Stimulated activated memory B cell treated with anti-CD40 and anti-IgM and Interleukin-4, amounts not matched to agents 10 μg/mL and 1 μg/mL and 100 μg/mL, for 72 hours (primary cell): ENCODE measurements around the gene PPP1R3D.

ENCODE experiments used
- ATAC-seq: fragments of 150-1000 bp; cut with Tn5 transposase; 2 replicates; pipeline ENCODE4 v1.10.0; 2021
- H3K27ac Mint-ChIP-seq: one replicate; pipeline ENCODE4 v1.8.0; 2022; ENCODE audit warnings: mild to moderate bottlenecking, mixed read lengths
- H3K27me3 Mint-ChIP-seq: one replicate; pipeline ENCODE4 v1.8.0; 2022; ENCODE audit warnings: mixed read lengths
- H3K36me3 Mint-ChIP-seq: one replicate; pipeline ENCODE4 v1.8.0; 2022; ENCODE audit warnings: mixed read lengths
- H3K4me1 Mint-ChIP-seq: one replicate; pipeline ENCODE4 v1.8.0; 2022; ENCODE audit warnings: mixed read lengths
- H3K4me3 Mint-ChIP-seq: one replicate; pipeline ENCODE4 v1.8.0; 2022; ENCODE audit warnings: mild to moderate bottlenecking, moderate library complexity, mixed read lengths
- H3K9me3 Mint-ChIP-seq: one replicate; pipeline ENCODE4 v1.8.0; 2022; ENCODE audit warnings: mixed read lengths

The PPP1R3D gene, protein sequence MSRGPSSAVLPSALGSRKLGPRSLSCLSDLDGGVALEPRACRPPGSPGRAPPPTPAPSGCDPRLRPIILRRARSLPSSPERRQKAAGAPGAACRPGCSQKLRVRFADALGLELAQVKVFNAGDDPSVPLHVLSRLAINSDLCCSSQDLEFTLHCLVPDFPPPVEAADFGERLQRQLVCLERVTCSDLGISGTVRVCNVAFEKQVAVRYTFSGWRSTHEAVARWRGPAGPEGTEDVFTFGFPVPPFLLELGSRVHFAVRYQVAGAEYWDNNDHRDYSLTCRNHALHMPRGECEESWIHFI

DNA sequence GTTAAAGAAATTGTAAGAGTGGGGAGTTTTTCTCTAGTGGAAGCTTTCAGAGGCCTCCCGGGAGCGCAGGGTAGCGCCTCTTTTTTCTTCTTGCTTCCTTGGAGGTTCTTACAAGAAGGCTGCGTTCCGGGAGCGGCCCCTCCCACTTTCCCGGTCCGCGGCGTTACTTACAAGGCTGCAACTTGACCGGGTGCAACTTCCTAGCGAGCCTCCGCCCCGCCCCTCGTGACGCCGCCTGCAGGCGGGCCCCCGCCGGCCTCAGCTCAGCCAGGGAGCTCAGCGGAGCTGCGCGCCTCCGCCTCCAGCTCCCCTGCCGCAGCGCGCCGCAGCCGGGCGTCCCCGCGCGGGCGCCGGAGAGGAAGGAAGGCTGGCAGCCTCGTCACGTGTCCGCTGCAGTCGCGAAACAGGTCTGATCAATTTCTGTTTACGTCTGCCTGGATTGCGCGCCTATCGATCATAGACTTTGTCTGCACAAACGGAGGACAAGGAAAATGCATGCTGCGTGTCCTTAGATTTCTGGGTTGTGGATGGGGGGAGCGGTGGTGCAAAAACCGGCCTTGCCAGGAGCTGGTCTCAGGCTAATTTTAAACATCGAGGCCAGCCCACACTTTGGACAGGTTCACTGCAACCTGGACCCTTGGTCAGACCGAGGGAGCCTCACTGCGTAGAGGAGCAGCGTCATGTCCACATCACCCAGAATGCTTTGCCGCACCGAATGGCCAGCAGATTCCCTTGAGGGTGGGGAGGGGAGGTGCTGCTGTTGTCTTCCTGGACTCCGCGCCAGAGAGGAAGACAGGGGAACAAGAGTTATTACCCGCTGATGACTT, at the start of gene PPP1R3D, which contains the start of gene FAM217B:
TSS of gene PPP1R3D (minus strand) at position 177 of the 827 bp plus-strand sequence. CDS start 374 bp downstream, outside the sequence.
TSS of gene FAM217B (plus strand) at position 261 of the 827 bp plus-strand sequence. CDS start 3,555 bp downstream, outside the sequence.
- peak; percentile 98 for ATAC-seq
- no peaks in the 10 kb centered on the region for H3K27me3 Mint-ChIP-seq
- peaks cover 17% of the 10 kb centered on the region for H3K36me3 Mint-ChIP-seq
- H3K27ac Mint-ChIP-seq, result peak within 1 kb of the TSS; percentile 98
- no peaks in the 10 kb centered on the region for H3K9me3 Mint-ChIP-seq
- peaks cover 21% of the 10 kb centered on the region for H3K4me1 Mint-ChIP-seq
- H3K4me3 Mint-ChIP-seq, result peak within 1 kb of the TSS; percentile 96

DNA sequence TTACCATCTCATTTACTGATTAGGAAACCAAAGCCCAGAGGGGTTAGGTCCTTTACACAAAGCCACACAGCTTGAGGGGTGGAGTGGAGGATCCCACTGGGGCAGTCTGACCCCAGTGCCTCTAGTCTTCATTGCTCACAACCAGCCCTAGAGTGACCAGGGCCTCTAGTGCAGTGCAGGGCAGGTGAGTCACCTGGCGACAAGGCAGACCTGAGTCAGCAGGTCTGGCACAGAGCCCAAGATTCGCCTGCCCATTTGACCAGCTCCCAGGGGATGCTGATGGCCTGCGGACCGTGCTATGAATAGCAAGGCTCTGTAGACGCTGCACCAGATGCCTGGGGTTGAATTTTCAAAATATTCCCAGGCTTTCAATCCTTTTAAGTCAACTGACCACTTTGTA, 48.0 kb upstream of the PPP1R3D start:
- no peak overlapping the region for H3K27ac Mint-ChIP-seq

DNA sequence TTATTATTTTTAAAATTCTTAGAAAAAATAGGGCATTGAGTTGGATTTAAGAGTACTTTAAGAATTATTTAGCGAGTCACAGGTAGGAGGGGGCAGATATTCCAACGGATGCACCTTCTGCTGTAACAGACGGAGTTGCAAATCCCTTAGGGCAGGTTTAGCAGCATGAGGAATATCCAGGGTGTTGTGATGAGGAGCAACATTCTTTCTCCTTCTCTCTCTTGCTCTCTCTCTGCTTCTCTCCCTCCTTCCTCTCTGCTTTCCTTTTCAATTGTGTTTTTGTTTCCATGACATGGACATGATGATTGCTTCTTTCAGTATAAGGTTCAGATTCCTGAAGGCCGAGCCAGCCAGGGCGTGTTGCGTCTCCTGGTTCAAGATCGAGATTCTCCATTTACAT, 47.0 kb upstream of the PPP1R3D start:
- Mint-ChIP-seq H3K4me3 (no peak overlapping the region), H3K27ac (no peak overlapping the region), H3K9me3 (peaks cover 4% of the 10 kb centered on the region), H3K4me1 (peaks cover 11% of the 10 kb centered on the region), H3K36me3 (peaks cover 24% of the 10 kb centered on the region), H3K27me3 (no peaks in the 10 kb centered on the region)
- no peak for ATAC-seq

More for the DNA sequence above, 48.0 kb upstream of the PPP1R3D start:
- no peak for ATAC-seq
- H3K4me3 Mint-ChIP-seq, result no peak overlapping the region
- H3K36me3 Mint-ChIP-seq, result peaks cover 21% of the 10 kb centered on the region
- H3K4me1 Mint-ChIP-seq, result peaks cover 11% of the 10 kb centered on the region
- H3K9me3 Mint-ChIP-seq, result peaks cover 3% of the 10 kb centered on the region
- no peaks in the 10 kb centered on the region for H3K27me3 Mint-ChIP-seq

DNA sequence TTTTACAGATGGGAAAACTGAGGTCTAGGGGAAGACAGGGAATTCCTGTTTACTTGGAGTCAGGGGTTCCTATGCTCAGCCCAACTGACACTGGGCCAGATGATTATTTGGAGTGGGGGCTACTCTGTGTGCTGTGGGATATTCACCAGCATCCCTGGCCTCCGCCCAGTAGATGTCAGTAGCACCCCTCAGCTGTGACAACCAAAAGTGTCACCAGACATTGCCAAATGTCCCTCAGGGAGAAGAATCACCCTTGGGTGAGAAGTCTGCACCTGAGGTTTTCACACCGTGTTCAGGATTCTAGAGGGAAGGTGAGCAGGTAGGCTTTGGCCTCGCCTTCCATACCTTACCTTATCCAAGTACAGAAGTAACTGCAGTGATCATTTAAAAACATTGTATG, 45.8 kb upstream of the PPP1R3D start:
- Mint-ChIP-seq H3K9me3 (peaks cover 6% of the 10 kb centered on the region), H3K27ac (no peak overlapping the region), H3K36me3 (peaks cover 28% of the 10 kb centered on the region), H3K4me3 (no peak overlapping the region), H3K27me3 (no peaks in the 10 kb centered on the region), H3K4me1 (peaks cover 11% of the 10 kb centered on the region)
- no peak for ATAC-seq

DNA sequence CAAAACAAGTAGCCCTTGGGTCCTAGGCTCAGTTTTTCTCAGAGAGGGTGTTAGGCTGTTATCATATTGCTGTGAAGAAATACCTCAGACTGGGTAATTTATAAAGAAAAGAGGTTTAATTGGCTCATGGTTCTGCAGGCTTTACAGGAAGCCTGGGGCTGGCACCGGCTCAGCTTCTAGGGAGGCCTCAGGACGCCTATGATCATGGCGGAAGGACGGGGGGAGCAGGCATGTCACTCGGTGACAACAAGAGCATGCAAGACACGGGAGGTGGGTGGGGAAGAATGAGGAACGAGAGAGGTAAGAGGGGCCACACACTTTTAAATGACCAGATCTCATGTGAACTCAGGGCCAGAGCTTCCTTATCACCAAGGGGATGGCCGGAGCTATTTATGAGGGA, 45.1 kb upstream of the PPP1R3D start:
- H3K27ac Mint-ChIP-seq, result no peak overlapping the region
- H3K9me3 Mint-ChIP-seq, result peaks cover 6% of the 10 kb centered on the region
- peaks cover 34% of the 10 kb centered on the region for H3K36me3 Mint-ChIP-seq
- no peaks in the 10 kb centered on the region for H3K27me3 Mint-ChIP-seq
- ATAC-seq, result no peak
- peaks cover 11% of the 10 kb centered on the region for H3K4me1 Mint-ChIP-seq
- no peak overlapping the region for H3K4me3 Mint-ChIP-seq

DNA sequence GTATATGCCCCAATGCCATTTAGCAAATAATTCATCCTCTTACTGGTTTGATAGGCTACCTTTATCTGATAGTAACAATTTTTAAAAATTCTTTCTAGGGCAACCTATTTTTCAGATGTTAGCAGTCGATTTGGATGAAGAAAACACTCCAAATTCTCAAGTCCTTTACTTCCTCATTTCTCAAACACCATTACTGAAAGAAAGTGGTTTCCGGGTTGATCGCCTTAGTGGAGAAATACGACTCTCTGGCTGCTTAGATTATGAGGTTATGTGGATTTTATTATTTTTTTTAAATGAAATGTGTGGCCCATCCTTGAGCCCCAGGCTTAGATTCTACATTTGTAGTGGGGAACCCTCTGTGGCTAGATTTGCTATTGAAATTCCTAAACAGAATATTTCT, 44.4 kb upstream of the PPP1R3D start:
- ATAC-seq, result no peak
- Mint-ChIP-seq H3K9me3 (peaks cover 6% of the 10 kb centered on the region), H3K36me3 (peaks cover 27% of the 10 kb centered on the region), H3K27ac (no peak overlapping the region), H3K4me1 (peaks cover 11% of the 10 kb centered on the region), H3K27me3 (no peaks in the 10 kb centered on the region), H3K4me3 (no peak overlapping the region)

DNA sequence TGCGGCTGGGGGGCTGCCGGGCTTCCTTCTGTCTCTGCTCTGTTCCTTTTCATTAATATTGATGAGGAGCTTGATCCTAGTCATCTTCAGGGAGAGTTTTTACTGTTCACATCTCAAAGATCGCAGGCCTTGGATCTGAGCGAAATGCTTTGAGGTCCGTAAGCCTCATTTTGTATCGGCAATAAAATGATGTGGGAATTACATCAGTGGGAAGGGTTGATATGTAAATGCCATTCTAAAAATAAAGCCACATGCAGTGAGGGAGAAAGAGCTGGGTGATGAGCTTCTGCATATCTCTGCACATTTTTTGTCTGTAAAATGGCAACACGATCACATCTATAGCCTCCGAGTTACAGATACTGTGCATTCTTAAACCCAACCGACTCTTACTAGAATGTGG, 43.0 kb upstream of the PPP1R3D start:
- peaks cover 6% of the 10 kb centered on the region for H3K9me3 Mint-ChIP-seq
- no peak overlapping the region for H3K27ac Mint-ChIP-seq
- H3K4me1 Mint-ChIP-seq, result peaks cover 11% of the 10 kb centered on the region
- ATAC-seq, result no peak
- H3K36me3 Mint-ChIP-seq, result peaks cover 22% of the 10 kb centered on the region
- no peak overlapping the region for H3K4me3 Mint-ChIP-seq
- no peaks in the 10 kb centered on the region for H3K27me3 Mint-ChIP-seq

DNA sequence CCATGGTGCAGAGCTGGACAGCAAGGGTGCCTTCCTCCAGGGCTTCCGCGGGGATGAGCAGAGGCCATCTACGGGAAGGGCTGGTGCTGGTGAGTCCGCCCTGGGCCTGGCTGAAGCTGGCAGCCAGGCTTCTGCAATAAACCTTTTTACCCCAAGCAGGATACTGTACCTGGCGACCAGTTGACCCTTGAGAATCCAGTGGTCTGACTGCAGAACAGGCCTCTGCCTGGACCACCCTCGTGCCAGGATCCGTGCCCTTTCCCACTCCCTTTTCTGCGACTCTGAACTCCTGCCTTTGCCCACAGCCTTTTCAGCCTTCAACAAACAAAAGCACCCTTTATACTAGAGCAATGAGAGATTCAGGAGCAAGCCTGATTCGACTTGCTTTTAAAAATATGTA, 37.0 kb upstream of the PPP1R3D start:
- peaks cover 16% of the 10 kb centered on the region for H3K36me3 Mint-ChIP-seq
- no peak overlapping the region for H3K27ac Mint-ChIP-seq
- H3K27me3 Mint-ChIP-seq, result no peaks in the 10 kb centered on the region
- no peak for ATAC-seq
- no peak overlapping the region for H3K4me3 Mint-ChIP-seq
- peaks cover 6% of the 10 kb centered on the region for H3K9me3 Mint-ChIP-seq
- H3K4me1 Mint-ChIP-seq, result no peaks in the 10 kb centered on the region

DNA sequence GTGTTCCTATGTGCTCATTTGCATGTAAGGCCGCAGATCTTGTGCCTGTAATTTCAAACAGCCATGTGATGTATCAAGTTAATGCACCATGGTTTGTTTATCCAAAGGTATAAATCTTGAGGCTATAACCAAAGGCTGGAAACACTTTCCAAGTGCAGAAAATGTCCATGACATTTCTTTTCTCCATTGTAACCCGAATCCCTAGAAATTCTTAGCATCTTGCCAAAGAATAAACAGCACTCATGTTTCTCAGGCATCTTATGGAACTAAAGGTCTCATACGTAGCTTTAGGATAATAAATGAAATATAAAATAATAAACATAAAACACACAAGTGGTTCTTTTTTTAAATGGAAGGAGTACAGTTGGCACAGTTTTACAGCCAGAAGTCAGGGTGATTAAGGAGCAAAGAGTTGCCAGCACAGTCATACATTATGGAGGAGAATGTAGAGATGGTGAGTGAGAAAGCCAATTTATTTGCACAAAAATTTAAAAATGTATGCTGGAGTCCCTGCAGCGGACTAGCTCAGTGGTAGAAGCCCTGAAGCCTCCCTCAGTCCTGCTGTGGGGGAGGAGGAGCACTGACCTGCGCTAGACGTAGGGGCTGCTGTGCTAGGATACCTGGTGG, 36.2 kb upstream of the PPP1R3D start:
- no peak for ATAC-seq
- peaks cover 5% of the 10 kb centered on the region for H3K9me3 Mint-ChIP-seq
- peaks cover 13% of the 10 kb centered on the region for H3K36me3 Mint-ChIP-seq
- no peaks in the 10 kb centered on the region for H3K27me3 Mint-ChIP-seq
- no peaks in the 10 kb centered on the region for H3K4me1 Mint-ChIP-seq
- H3K27ac Mint-ChIP-seq, result no peak overlapping the region
- H3K4me3 Mint-ChIP-seq, result no peak overlapping the region

DNA sequence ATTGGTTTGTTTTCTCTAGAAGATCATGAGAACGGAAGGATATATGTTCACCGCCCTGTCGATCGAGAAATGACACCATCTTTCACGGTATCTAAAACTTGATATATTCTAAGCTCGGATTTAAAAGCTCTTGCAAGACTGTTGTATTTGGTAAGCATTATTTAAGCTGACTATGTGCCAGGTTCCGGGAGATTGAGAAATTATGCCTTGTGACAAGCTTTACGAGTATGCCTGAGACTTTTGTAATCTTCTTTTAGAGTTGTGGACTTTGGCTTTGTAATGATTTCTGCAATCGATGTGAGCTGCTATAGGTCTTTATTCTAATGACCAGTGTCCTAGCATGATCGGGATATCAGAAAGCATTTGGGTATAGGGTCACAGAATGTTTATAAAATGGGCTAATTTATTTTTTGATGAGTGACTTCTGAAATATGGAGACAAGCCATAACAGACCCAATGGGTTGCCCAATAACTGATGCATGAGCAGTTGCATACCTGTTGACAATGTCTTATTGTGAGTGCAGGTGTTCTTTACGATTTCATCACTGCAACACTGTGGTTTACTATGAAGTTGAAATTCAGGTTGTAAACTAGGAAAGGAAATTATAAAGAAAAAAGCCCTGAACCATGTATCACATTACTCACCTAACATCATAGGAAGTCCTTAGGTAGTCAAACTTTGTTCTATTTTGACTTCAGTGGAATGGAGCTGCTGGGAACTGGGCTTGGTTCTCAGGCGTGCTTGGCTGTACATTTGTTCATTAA, 32.1 kb upstream of the PPP1R3D start:
- H3K27me3 Mint-ChIP-seq, result no peaks in the 10 kb centered on the region
- peaks cover 7% of the 10 kb centered on the region for H3K36me3 Mint-ChIP-seq
- no peak overlapping the region for H3K4me3 Mint-ChIP-seq
- H3K9me3 Mint-ChIP-seq, result peaks cover 5% of the 10 kb centered on the region
- no peaks in the 10 kb centered on the region for H3K4me1 Mint-ChIP-seq
- no peak for ATAC-seq
- H3K27ac Mint-ChIP-seq, result no peak overlapping the region

DNA sequence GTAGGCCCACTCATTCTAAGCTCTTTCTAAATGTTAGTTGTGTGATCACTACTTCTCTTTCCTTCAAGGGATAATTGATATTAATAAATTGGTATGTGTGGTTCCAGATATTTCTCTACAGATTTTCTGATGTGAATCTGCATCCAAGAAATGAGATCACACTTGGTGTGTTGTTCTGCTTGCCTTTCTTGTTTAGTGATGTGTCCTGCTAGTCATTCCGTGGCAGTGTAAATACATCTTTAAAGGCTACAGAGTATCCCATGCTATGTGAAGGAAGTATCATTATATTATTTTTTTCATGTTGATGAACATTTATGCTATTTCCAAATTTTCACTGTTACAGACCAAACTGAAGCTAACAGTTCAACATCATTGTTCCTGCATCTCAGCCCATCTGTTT, 31.3 kb upstream of the PPP1R3D start:
- Mint-ChIP-seq H3K9me3 (peaks cover 5% of the 10 kb centered on the region), H3K27me3 (no peaks in the 10 kb centered on the region), H3K27ac (no peak overlapping the region), H3K36me3 (peaks cover 7% of the 10 kb centered on the region), H3K4me3 (no peak overlapping the region), H3K4me1 (no peaks in the 10 kb centered on the region)
- no peak for ATAC-seq

DNA sequence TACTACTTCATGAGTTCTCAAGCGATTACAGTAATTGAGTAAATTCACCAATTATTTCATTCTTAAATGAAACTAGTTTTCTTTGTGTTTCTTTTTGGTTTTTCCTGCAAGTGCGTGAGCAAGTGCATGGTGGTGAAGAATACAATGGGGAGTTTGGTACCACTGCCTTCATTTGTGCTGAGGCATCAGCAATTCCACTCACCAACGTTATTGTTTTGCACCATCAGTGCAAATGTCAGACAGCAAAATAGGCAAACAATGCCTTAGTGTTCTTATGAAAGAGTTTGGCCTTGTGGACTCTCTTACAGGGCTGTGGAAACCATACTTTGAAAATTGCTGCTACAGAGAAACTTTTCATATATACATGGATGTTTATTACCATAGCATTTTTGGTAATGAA, 26.3 kb upstream of the PPP1R3D start:
- Mint-ChIP-seq H3K36me3 (no peaks in the 10 kb centered on the region), H3K4me1 (no peaks in the 10 kb centered on the region), H3K9me3 (no peaks in the 10 kb centered on the region), H3K27ac (no peak overlapping the region), H3K4me3 (no peak overlapping the region), H3K27me3 (no peaks in the 10 kb centered on the region)
- ATAC-seq, result no peak

DNA sequence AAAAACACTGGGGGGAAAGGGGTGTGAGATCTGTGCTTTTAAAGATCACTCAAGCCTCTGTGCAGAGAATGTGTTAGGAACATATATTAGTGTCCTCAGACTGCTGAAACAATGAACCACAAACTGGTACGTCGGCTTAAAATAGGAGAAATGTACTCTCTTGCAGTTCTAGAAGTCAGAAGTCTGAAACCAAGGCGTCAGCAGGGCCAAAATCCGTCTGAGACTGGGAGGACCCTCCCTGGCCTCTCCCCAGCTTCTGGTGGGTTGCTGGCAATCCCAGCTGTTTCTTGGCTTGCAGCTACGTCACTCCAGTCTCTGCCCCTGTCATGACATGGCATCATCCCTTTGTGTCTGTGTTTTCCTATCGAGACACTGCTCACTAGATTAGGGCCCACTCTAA, 22.1 kb upstream of the PPP1R3D start:
- no peak overlapping the region for H3K4me3 Mint-ChIP-seq
- no peaks in the 10 kb centered on the region for H3K4me1 Mint-ChIP-seq

DNA sequence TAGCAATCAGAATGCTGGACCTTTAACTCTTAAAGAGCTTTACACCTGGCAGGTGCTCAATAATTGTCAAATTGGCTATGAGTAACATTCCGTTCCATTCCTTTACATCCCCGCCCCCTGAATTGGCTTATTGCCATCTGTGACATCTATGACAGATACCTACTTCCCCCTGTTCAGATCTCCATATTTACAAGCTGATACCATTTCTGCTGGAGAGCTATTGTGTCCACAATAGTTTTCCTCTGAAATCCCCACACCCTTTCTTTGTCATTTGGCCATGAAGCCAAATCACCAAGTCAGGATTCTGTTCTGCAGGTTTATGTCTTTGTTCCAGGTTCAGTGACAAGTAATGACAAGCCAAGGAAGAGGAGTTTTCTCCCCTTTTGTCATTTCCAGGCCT, 21.3 kb upstream of the PPP1R3D start:
- H3K36me3 Mint-ChIP-seq, result no peaks in the 10 kb centered on the region
- H3K4me3 Mint-ChIP-seq, result no peak overlapping the region
- no peaks in the 10 kb centered on the region for H3K4me1 Mint-ChIP-seq
- no peaks in the 10 kb centered on the region for H3K9me3 Mint-ChIP-seq
- no peak overlapping the region for H3K27ac Mint-ChIP-seq
- ATAC-seq, result no peak
- no peaks in the 10 kb centered on the region for H3K27me3 Mint-ChIP-seq

More for the DNA sequence above, 22.1 kb upstream of the PPP1R3D start:
- Mint-ChIP-seq H3K9me3 (no peaks in the 10 kb centered on the region), H3K27ac (no peak overlapping the region), H3K36me3 (no peaks in the 10 kb centered on the region), H3K27me3 (no peaks in the 10 kb centered on the region)
- no peak for ATAC-seq

DNA sequence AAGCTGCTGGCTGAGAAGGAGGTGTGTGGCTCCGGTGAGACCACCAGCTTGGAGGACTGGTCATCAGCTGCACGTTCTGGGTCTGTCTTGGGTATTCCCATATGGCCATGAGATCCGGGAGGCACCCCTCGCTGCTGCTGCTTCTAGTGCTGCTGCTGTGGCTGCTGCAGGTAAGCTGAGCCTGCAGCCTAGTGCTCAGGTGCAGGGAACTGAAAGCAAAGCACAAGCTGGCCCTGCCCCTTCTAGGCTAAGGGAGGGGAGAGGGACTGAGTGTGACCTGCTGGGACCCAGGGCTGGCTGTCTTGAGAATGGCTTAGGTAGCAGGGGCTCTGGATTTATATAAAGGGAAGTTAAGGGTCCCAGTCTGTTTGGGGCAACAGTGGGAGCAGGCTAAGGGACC, 18.5 kb upstream of the PPP1R3D start:
- Mint-ChIP-seq H3K36me3 (no peaks in the 10 kb centered on the region), H3K9me3 (no peaks in the 10 kb centered on the region), H3K4me3 (no peak overlapping the region), H3K27me3 (no peaks in the 10 kb centered on the region), H3K27ac (no peak overlapping the region), H3K4me1 (no peaks in the 10 kb centered on the region)
- no peak for ATAC-seq
